SU-DHL-6 (cell line): ENCODE measurements around the gene CHMP6.

ENCODE experiments used
- H2AFZ ChIP-seq: fragments of 200-600 bp; sonication (generic); 2 replicates; pipeline ENCODE4 v1.6.1; 2014; ENCODE audit warnings: low read depth, mild to moderate bottlenecking, moderate library complexity, mixed read lengths, antibody characterized with exemption, low read length; ENCODE audit not compliant: severe bottlenecking
- H3F3A ChIP-seq: fragments of 200-600 bp; shearing (Covaris generic); 2 replicates; pipeline ENCODE4 v1.6.0; 2016; ENCODE audit warnings: antibody characterized with exemption, mild to moderate bottlenecking; ENCODE audit not compliant: insufficient read depth
- H3K27ac ChIP-seq: fragments of 200-600 bp; sonication (generic); 2 replicates; pipeline ENCODE4 v1.5.1; 2016; ENCODE audit warnings: low read depth, mild to moderate bottlenecking, low read length, moderate library complexity, mixed read lengths
- H3K27me3 ChIP-seq: fragments of 200-600 bp; sonication (generic), shearing (Covaris generic); 2 replicates; pipeline ENCODE4 v1.6.0; 2014; ENCODE audit warnings: mild to moderate bottlenecking, low read length
- H3K36me3 ChIP-seq: fragments of 200-600 bp; sonication (generic); 2 replicates; pipeline ENCODE4 v1.6.1; 2014; ENCODE audit warnings: mild to moderate bottlenecking, low read length, mixed read lengths
- H3K4me2 ChIP-seq: fragments of 300-600, 200-600 bp; shearing (Covaris generic), sonication (generic); 2 replicates; pipeline ENCODE4 v1.6.0; 2014; ENCODE audit warnings: low read length, low read depth, mild to moderate bottlenecking; ENCODE audit not compliant: poor library complexity, severe bottlenecking
- H3K4me3 ChIP-seq: fragments of 200-600 bp; sonication (generic); 2 replicates; pipeline ENCODE4 v1.5.1; 2014; ENCODE audit warnings: antibody characterized with exemption, low read length, mild to moderate bottlenecking, mixed read lengths; ENCODE audit not compliant: insufficient read depth, poor library complexity, severe bottlenecking
- H3K79me2 ChIP-seq: fragments of 200-600 bp; sonication (generic); 2 replicates; pipeline ENCODE4 v1.6.1; 2014; ENCODE audit warnings: mild to moderate bottlenecking, low read length, moderate library complexity; ENCODE audit not compliant: insufficient read depth
- H3K9ac ChIP-seq: fragments of 200-600 bp; sonication (generic); 2 replicates; pipeline ENCODE4 v1.7.0; 2014; ENCODE audit warnings: mild to moderate bottlenecking, low read length
- H3K9me2 ChIP-seq: fragments of 200-600 bp; sonication (generic); replicated peaks from 2 replicates; pipeline ENCODE4 v1.6.1; 2014; ENCODE audit warnings: low read length; ENCODE audit not compliant: insufficient read depth
- H3K9me3 ChIP-seq: fragments of 200-600 bp; sonication (generic); 2 replicates; pipeline ENCODE4 v1.6.1; 2014; ENCODE audit warnings: low read length, mixed read lengths; ENCODE audit not compliant: insufficient read depth
- H4K20me1 ChIP-seq: fragments of 200-600 bp; sonication (generic); 2 replicates; pipeline ENCODE4 v1.6.1; 2014; ENCODE audit warnings: low read depth, mild to moderate bottlenecking, antibody characterized with exemption, low read length, moderate library complexity, mixed read lengths
- CTCF ChIP-seq: fragments of 200-600 bp; sonication (generic); IDR thresholded peaks from one replicate; pipeline ENCODE4 v1.5.1; 2017; ENCODE audit warnings: antibody characterized with exemption, mild to moderate bottlenecking, low read length, moderate library complexity; ENCODE audit not compliant: insufficient read depth, poor library complexity, severe bottlenecking
- EZH2phosphoT487 ChIP-seq: fragments of 200-600 bp; sonication (generic), shearing (Covaris generic); conservative IDR thresholded peaks from 2 replicates; pipeline ENCODE4 v1.6.1; 2018; ENCODE audit warnings: mild to moderate bottlenecking, antibody characterized with exemption, low read length, moderate library complexity, mixed read lengths

CHMP6 gene

GRCh38 chr17:80995131-80995530 is 3.5 kb downstream of the CHMP6 start:
- H3K27ac ChIP-seq: no peak overlapping the region
- no peaks in the 10 kb centered on the region for H4K20me1 ChIP-seq
- no peaks in the 10 kb centered on the region for H3K9me2 ChIP-seq
- 0 out of 2 replicates have a peak, but pooled peaks cover 8% of the 10 kb centered on the region for H3K79me2 ChIP-seq
- H3K4me3 ChIP-seq: no peak overlapping the region
- H3K4me2 ChIP-seq: no peak overlapping the region
- H3F3A ChIP-seq: no peaks in the 10 kb centered on the region
- no peak overlapping the region for H2AFZ ChIP-seq
- H3K27me3 ChIP-seq: no peaks in the 10 kb centered on the region
- no peak for TF ChIP-seq CTCF
- TF ChIP-seq EZH2phosphoT487: no peak
- H3K9me3 ChIP-seq: no peaks in the 10 kb centered on the region
- H3K36me3 ChIP-seq: no peaks in the 10 kb centered on the region
- H3K9ac ChIP-seq: no peak overlapping the region

- Histone ChIP-seq H2AFZ (no peak overlapping the region), H3K27me3 (no peaks in the 10 kb centered on the region), H3K9ac (no peak overlapping the region), H3K4me2 (no peak overlapping the region), H3K9me2 (no peaks in the 10 kb centered on the region), H3K79me2 (0 out of 2 replicates have a peak, but pooled peaks cover 8% of the 10 kb centered on the region), H3K27ac (no peak overlapping the region), H4K20me1 (no peaks in the 10 kb centered on the region), H3K9me3 (no peaks in the 10 kb centered on the region), H3F3A (no peaks in the 10 kb centered on the region), H3K36me3 (no peaks in the 10 kb centered on the region), H3K4me3 (no peak overlapping the region)
- TF ChIP-seq EZH2phosphoT487: no peak
- TF ChIP-seq CTCF: no peak
Measured at GRCh38 chr17:80996422-80997305, 5.0 kb downstream of the CHMP6 start.

- Histone ChIP-seq H3K4me2 (no peak overlapping the region), H3K4me3 (no peak overlapping the region), H3K9me2 (no peaks in the 10 kb centered on the region), H3K27ac (no peak overlapping the region), H4K20me1 (no peaks in the 10 kb centered on the region), H2AFZ (no peak overlapping the region), H3K36me3 (no peaks in the 10 kb centered on the region), H3K9ac (no peak overlapping the region), H3F3A (no peaks in the 10 kb centered on the region), H3K9me3 (no peaks in the 10 kb centered on the region), H3K27me3 (no peaks in the 10 kb centered on the region), H3K79me2 (0 out of 2 replicates have a peak, but pooled peaks cover 6% of the 10 kb centered on the region)
- no peak for TF ChIP-seq EZH2phosphoT487
- TF ChIP-seq CTCF: no peak
Measured at GRCh38 chr17:80997424-80998117, 5.9 kb downstream of the CHMP6 start.
